MV-4-11 (cell line): ENCODE results near the gene ISOC2.

ENCODE experiments used
- DNase-seq: peaks from one replicate; lab custom pipeline; 2025; lab: John Stamatoyannopoulos, UW

ISOC2 gene

GRCh38 chr19:55406826-55407549 lies 54.5 kb downstream of the ISOC2 start:
- DNase-seq = peak; percentile 43

GRCh38 chr19:55406091-55406825 lies 55.2 kb downstream of the ISOC2 start:
- no peak for DNase-seq

DNA sequence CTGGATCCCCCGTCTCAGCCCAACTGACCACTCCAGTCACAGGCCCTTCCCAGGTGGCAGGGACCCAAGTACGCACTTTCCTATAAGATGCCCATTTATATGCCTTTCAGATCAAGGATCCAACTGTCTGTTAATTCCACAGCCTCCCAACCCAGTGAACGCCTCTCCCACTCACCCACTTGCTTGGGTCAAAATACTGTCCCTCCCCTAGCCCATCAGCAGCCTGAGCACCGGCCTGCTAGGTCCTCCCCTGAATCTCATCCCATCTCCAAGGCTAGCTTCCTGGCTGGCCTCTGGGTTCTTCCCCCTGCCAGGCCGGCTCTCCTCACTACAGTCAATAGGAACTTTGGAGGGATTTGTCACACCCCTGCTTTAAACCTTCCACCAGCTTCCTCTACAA lies 55.8 kb downstream of the ISOC2 start:
- DNase-seq = no peak
